Vagina (tissue), 2 donors: ENCODE data around the gene RTL1. TPM values are rescaled to one million over a fixed set of nuclear protein-coding genes. Genes with fewer than 3 reads are reported as not detected.
A peak's percentile ranks its signal among the peaks of the same experiment; 100 is the strongest.

Source experiments
- DNase-seq, 2 donors: peaks; one replicate each; pipeline ENCODE4 v3.0.0-alpha.2; 2017; ENCODE audit errors: extremely low spot score in 2 of 2
- H3K27ac ChIP-seq: fragments of 200-600 bp; sonication (generic); one replicate; pipeline ENCODE4 v1.5.1; 2019
- H3K27me3 ChIP-seq: fragments of 200-600 bp; sonication (generic); one replicate; pipeline ENCODE4 v1.5.1; 2019
- H3K36me3 ChIP-seq, 2 donors: fragments of 200-600 bp; sonication (generic); one replicate each; pipeline ENCODE4 v1.5.1; 2017 to 2019
- H3K4me1 ChIP-seq: fragments of 200-600 bp; sonication (generic); one replicate; pipeline ENCODE4 v1.5.1; 2019
- H3K4me3 ChIP-seq, 2 donors: fragments of 200-600 bp; sonication (generic); 1 replicate in 1 of 2; 2 replicates in 1 of 2; pipeline ENCODE4 v1.5.1; 2016 to 2019
- H3K9me3 ChIP-seq: fragments of 200-600 bp; sonication (generic); one replicate; pipeline ENCODE4 v1.5.1; 2019
- CTCF ChIP-seq, 3 experiments: fragments of 450-650 bp in 2 of 3; fragments of 200-600 bp in 1 of 3; sonication (generic) in 1 of 3; IDR thresholded peaks; one replicate each; pipeline ENCODE4 v1.5.1; 2017 to 2019; ENCODE audit warnings: antibody characterized with exemption in 3 of 3, mild to moderate bottlenecking in 2 of 3, moderate library complexity in 2 of 3
- POLR2A ChIP-seq, 2 donors: fragments of 450-650 bp; IDR thresholded peaks; one replicate each; pipeline ENCODE4 v1.6.1; 2017; ENCODE audit warnings: antibody characterized with exemption in 2 of 2, mild to moderate bottlenecking in 2 of 2, moderate library complexity in 2 of 2
- POLR2AphosphoS5 ChIP-seq, 2 donors: sonication (generic); formaldehyde crosslinking; IDR thresholded peaks; one replicate each; pipeline ENCODE4 v1.9.0; 2017; ENCODE audit warnings: antibody characterized with exemption in 2 of 2, mild to moderate bottlenecking in 2 of 2, low read depth in 1 of 2; ENCODE audit not compliant: insufficient read depth in 1 of 2
- intact Hi-C: fragments of 100-400 bp; cut with DNase I; formaldehyde crosslinking; loops from one replicate; pipeline ENCODE4 v1.15.1; 2023
- total RNA-seq: library from RNA; depleted of rRNA; stranded (reverse); fragments of >200 nt; gene quantifications from one replicate; pipeline ENCODE4 v1.2.3, GENCODE V29; 2016

Gene RTL1
- total RNA-seq, 1 donor from 2014 or later, result not detected

- Histone ChIP-seq H3K27me3 (no peaks in the 10 kb centered on the region), H3K36me3 (no peaks in the 10 kb centered on the region), H3K4me3 (no peak overlapping the region), H3K9me3 (no peaks in the 10 kb centered on the region), H3K27ac (no peak overlapping the region), H3K4me1 (no peaks in the 10 kb centered on the region)
- intact Hi-C loops, result no loop called here
- no peak for TF ChIP-seq POLR2A (IDR thresholded peaks at IDR 0.05)
- peak in 1 of 2 donors; percentile 58 for DNase-seq
These were observed 11.7 kb downstream of the RTL1 start for GRCh38 chr14:100891501-100892445.

GRCh38 chr14:100891051-100891450 lies 12.5 kb downstream of the RTL1 start:
- H3K4me3 ChIP-seq, result no peak overlapping the region
- DNase-seq, result no peak
- TF ChIP-seq POLR2AphosphoS5 (IDR thresholded peaks at IDR 0.05; ENCODE audit: insufficient read depth in 1 of 2, low read depth in 1 of 2), result no peak
- no peak for TF ChIP-seq POLR2A (IDR thresholded peaks at IDR 0.05)
- TF ChIP-seq CTCF (IDR thresholded peaks at IDR 0.05), result no peak
- H3K36me3 ChIP-seq, result no peaks in the 10 kb centered on the region
- no peaks in the 10 kb centered on the region for H3K27me3 ChIP-seq
- no peak overlapping the region for H3K27ac ChIP-seq
- intact Hi-C loops, result no loop called here
- H3K4me1 ChIP-seq, result no peaks in the 10 kb centered on the region
- H3K9me3 ChIP-seq, result no peaks in the 10 kb centered on the region

- no peaks in the 10 kb centered on the region for H3K9me3 ChIP-seq
- intact Hi-C loops, result no loop called here
- no peaks in the 10 kb centered on the region for H3K4me1 ChIP-seq
- no peak for DNase-seq
- H3K4me3 ChIP-seq, result no peak overlapping the region
- H3K27me3 ChIP-seq, result no peaks in the 10 kb centered on the region
- no peaks in the 10 kb centered on the region for H3K36me3 ChIP-seq
- no peak overlapping the region for H3K27ac ChIP-seq
- no peak for TF ChIP-seq POLR2AphosphoS5 (IDR thresholded peaks at IDR 0.05; ENCODE audit: insufficient read depth in 1 of 2, low read depth in 1 of 2)
- TF ChIP-seq POLR2A (IDR thresholded peaks at IDR 0.05), result no peak
- no peak for TF ChIP-seq CTCF (IDR thresholded peaks at IDR 0.05)
These were observed 13.3 kb downstream of the RTL1 start for GRCh38 chr14:100890061-100890850.

GRCh38 chr14:100889641-100890040 lies 13.9 kb downstream of the RTL1 start:
- no peak for DNase-seq
- no peaks in the 10 kb centered on the region for H3K27me3 ChIP-seq

DNA sequence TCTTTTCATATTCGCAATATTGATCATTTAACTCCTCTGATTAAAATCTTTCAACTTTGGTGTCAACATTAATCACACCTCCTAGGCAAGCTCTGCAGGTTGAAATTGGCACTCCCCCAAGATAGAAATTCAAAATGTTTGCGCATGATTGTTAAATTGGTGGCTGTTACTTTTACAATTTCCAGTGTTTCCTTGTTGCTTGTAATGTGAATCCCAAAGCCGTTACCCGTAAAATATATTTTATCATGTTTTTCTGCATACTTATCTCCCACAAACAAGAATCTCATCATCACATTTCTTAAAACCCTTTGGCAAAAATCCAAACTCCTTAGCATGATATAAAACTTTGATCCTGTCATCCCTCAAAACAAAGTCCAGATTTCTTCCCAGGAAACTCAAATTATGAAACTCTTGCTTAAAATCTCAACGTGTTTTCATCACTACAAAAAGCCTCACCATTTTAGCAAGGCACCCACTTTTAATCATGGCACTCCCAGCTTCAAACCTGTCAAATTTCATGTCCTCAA lies 14.7 kb downstream of the RTL1 start:
- Histone ChIP-seq H3K27me3 (no peaks in the 10 kb centered on the region), H3K9me3 (no peaks in the 10 kb centered on the region), H3K4me3 (no peak overlapping the region), H3K36me3 (no peaks in the 10 kb centered on the region), H3K27ac (no peak overlapping the region), H3K4me1 (no peaks in the 10 kb centered on the region)
- intact Hi-C loops, result no loop called here
- DNase-seq, result no peak
- no peak for TF ChIP-seq POLR2A (IDR thresholded peaks at IDR 0.05)
- no peak for TF ChIP-seq CTCF (IDR thresholded peaks at IDR 0.05)
- TF ChIP-seq POLR2AphosphoS5 (IDR thresholded peaks at IDR 0.05; ENCODE audit: insufficient read depth in 1 of 2, low read depth in 1 of 2), result no peak

More at GRCh38 chr14:100889641-100890040, 13.9 kb downstream of the RTL1 start:
- no peak overlapping the region for H3K27ac ChIP-seq
- no peak overlapping the region for H3K4me3 ChIP-seq
- intact Hi-C loops, result no loop called here
- TF ChIP-seq POLR2A (IDR thresholded peaks at IDR 0.05), result no peak
- H3K36me3 ChIP-seq, result no peaks in the 10 kb centered on the region
- no peaks in the 10 kb centered on the region for H3K9me3 ChIP-seq
- no peaks in the 10 kb centered on the region for H3K4me1 ChIP-seq
